C4-2B (cell line): ENCODE data around the gene USP27X.

Experiments
- ZFX ChIP-seq: fragments of 450-650 bp; IDR thresholded peaks from 2 replicates; pipeline ENCODE4 v1.6.1; 2017
- TF ChIP-seq, protein P1 (sequence below): fragments of 450-650 bp; conservative IDR thresholded peaks from 2 replicates; pipeline ENCODE4 v1.5.1; 2017; ENCODE audit warnings: mild to moderate bottlenecking

DNA sequence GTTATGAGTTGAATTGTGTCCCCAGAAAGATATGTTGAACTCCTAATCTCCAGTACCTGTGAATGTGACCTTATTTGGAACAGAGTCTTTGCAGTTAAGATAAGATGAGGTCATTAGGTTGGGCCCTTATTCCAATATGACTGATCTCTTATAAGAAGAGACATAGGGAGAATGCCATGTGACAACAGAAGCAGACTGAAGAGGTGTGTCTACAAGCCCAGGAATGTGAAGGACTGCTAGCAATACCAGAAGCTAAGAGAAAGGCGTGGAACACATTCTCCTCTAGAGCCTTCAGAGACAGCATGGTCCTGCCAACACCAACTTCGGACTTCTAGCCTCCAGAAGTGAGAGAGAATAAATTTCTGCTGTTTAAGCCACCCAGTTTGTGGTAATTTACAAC, 22.5 kb upstream of the USP27X start:
- TF ChIP-seq, protein P1, sequence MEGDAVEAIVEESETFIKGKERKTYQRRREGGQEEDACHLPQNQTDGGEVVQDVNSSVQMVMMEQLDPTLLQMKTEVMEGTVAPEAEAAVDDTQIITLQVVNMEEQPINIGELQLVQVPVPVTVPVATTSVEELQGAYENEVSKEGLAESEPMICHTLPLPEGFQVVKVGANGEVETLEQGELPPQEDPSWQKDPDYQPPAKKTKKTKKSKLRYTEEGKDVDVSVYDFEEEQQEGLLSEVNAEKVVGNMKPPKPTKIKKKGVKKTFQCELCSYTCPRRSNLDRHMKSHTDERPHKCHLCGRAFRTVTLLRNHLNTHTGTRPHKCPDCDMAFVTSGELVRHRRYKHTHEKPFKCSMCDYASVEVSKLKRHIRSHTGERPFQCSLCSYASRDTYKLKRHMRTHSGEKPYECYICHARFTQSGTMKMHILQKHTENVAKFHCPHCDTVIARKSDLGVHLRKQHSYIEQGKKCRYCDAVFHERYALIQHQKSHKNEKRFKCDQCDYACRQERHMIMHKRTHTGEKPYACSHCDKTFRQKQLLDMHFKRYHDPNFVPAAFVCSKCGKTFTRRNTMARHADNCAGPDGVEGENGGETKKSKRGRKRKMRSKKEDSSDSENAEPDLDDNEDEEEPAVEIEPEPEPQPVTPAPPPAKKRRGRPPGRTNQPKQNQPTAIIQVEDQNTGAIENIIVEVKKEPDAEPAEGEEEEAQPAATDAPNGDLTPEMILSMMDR, result no peak
- no peak for TF ChIP-seq ZFX
